ENCODE data around the gene PPARGC1A.

Gene PPARGC1A

DNA sequence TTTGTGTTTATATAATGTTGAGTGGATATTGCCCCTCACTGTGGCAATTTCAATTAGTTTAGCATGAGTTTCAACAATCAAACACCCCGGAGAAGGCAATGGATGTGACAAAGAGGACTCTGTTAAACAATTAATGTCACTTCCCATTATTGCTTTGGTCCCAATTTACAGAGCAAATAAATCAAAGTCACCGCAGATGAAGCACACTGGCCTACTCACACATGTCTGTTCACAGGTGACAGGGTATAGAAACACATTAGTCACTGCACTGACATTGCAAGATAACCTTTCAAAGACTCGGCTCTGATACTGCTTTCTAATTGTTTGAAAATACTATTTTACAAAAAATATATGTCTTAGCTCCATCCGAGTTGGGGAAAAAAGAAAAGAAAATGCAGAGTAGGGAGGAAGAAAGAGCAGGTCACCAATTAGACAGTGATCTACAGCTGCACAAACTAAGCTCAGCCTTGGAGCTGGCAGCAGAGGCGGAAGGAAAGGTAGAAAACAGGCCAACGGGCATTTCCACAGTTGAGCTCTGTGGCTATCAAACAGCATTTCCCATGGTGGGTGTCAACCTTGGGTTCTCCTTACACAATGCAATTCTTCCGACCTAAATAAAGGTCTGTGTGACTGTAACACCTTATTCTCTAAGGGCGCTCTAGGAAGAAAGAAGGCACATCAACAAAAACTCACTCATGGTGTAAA, 53.9 kb downstream of the PPARGC1A start:
- no peak for DNase-seq

DNA sequence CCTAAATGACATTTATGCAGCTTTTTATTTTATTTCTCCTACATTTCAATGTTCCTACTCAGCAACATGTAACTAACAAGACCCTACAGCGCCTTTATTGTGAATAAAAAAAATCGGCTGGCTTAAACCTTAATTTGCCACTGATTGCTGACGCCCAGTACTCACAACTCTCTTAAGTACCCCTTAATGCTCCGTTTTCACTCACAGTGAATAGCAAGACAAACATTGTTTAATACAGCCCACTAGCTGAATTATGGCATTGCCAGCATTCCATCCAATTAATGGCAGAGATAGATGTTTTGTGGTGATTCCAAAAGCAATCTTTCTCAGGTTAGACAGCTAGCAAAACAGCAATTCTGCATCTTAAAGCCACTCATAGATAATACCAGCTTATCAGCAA, 61.1 kb downstream of the PPARGC1A start:
- DNase-seq = no peak

DNA sequence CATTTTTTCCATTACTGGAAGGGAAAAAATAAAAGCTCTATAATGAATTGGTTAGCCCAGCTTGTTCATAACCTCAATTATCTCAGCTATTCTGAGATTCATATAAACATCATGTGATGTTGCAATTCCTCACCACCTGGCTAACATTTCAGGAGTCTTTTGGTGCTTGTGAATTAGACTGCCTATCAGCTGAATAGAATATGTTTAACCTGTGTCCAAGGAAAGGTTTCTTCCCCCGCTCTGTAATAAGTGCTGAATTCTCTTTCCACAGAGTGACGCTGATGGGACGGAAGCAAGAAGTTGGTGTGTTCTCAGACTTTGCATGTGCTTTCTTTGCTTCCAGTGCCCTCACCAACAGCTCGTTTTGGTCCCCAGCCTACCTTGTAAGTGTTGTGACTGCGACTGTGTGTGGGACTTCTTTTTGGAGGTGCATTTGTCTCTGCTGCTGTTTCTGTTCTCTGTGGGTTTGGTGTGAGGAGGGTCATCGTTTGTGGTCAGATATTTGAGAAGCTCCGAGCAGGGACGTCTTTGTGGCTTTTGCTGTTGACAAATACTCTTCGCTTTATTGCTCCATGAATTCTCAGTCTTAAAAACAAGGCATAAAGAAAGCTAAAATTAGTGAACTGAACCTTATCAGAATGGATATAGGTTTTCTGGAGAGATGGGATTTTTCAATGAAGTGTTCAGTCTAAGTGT, 61.7 kb downstream of the PPARGC1A start:
- DNase-seq = no peak

DNA sequence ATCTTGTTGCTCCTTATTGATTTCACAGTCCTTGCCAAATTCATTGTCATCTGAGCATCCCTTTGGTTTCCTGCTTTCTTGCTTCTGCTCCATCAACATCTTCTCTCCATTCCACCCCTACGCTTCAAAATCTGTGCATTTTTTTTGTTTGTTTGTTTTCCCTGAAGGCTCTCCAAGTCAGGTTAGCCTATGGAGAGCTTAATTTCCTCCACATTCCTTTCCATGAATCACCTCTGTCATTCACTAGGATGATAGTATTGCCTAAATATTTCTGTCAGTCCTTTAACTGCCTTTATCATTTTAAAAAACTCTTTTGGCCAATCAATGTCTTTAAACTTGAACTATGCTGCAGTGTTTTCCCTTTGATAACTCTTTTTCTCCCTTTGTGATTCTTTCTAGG, 67.7 kb downstream of the PPARGC1A start:
- DNase-seq = no peak

DNA sequence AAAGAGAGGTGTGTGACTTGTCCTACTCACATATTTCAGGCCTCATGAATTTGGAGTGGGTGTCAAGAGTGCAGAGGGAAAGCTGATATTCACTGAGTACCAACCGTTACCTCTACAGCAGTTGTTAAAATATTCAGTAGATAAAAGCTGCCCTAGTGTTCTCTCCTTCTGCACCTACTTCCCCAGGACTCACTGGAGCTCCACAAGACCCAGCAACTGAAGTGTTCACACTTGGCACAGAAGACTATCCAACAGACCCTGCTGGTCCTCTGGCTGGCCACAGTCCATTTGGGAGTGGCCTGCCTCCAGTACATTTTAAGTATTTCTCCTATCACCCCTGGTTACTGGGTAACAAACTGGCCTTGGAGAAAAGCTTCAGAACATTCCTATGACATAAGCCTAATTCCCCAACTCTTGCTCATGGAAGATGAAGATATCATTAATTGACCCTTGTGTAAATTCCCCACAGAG, 70.8 kb downstream of the PPARGC1A start:
- DNase-seq = peak; percentile 26

DNA sequence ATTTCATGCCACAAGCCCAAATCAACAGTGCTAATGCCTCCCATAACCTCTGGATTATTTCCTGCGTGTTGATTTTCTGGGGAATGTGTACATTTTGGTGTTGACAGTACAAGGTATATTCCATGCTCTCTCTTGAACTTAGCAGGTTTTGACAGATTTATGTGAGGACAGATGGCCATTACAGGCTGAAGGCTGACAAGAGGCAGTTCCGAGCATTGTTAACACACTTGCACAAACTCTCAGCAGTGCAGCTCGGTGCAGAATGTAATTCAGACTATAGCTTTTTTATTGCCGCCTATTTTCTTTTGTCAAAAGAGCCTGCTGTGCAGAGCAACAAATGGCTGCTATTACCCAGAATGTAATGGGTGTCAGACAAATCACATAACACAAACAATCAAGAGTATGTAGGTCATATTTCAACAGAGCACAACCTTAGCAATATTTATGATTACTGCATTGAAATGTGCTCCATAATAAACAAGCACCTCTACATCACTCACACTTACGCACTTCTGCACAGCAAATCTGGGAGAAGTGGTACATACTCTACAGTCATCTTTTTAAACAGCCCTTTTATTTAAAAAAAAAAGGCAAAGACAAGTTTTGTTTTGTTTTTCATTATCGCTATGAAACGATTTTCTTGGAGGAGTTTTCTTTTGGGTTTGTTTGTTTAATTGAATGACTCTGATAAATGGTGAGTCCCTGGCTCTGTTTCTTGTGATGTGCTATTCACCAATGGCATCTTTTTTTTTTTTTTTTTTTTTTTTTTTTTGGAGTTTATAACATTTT, 71.6 kb downstream of the PPARGC1A start:
- no peak for DNase-seq

DNA sequence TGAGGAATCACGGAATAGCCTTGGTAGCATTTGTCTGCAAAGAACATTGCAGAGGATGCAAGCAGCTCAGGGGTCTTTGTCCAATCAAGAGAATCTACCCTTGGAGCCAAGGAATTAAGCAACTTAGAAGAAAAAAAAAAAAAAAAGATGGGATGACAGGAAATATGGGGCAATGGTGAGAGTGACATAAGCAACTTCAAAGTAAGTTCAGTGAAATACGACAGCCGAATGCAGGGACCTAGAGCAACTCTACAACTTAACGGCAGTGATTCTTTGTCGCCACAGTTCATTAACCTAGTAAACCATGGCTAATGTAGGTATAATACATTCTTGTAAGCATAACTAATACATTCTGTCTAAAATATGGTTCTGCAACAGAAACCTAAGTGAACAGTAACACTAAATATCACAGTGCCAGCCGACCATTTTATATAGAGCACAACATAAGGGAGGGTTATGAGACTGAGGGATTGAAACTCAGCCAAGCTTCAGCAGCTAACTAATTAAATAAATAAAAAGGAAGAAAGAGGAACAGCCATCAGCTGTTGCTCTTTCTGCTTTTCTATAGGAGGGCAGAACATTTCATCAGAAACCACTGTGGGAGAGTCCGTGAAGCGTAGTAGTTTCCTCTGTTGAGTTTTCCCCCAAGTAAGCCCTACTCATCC, 74.7 kb downstream of the PPARGC1A start:
- DNase-seq = no peak

DNA sequence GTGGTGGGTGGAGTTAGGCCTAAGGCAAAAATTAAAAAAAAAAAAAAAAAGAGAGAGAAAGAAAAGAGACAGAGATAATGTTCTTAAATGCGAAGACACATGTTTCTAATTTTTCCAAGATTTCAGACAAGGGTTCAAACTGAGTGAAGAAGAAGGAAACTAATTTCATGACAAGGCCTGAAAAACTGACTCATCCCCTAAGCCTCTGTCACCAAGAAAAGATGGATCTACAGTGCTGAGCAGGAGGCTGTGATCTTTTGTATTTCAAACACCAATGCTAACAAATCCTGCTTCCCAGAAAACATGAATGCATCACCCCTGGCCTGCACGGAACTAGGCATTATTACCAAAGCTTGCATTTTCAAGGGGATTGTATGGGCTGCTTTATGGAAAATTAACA, 75.3 kb downstream of the PPARGC1A start:
- no peak for DNase-seq

DNA sequence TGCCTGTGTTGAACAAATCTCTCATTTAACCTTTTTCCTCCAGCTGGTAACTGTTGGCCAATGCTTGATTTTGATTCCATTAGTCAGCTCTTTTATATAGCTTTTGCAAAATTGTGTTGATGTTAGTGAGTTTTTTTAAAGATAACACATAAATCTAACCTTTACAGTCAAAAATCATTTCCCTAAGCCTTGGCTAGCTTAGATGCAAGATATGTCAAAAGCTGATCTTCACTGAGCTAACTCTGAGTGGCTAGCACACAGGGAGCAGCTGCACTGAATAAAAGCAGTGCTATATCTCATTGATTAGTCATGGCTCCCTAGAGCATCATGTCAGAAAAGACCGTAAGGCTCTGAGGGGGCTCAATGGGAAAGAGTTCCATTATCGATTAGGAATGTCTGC, 78.7 kb downstream of the PPARGC1A start:
- no peak for DNase-seq

DNA sequence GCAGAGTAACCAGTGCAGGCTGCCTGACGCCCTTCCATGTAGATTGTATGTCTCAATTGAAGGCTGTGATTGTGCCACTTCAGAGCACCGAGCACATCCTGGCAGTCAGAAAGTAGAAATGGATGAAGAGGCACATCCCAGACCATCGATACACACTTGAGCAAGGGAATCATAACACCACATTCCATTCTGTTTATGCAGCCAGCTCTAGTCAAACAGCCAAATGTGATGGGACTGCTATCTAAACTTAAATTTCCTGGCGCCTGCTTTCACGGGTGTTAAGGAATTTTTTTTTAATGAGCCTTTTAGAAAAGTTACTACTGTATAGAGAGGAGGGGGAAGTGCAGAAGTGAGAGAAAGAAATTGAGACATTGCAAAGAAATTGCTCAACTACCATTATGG, 84.4 kb downstream of the PPARGC1A start:
- no peak for DNase-seq

DNA sequence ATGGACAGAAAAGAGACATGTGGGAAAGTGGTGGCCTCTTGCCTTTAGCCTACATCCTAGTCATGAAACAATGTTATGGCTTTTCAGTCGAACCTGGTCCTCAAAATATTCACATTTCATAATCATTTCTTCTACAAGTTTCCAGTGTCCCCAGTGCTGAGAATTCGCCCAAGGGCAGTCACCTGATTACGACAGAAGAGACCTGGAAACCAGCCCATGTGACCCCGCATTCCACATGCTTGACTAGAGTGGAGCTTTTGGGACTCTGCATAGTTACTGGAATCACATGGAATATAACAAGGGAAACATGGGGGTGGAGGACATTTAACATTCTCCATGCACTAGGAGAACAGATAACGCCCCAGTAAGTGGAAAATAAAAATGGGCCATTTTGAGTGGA, 100.1 kb downstream of the PPARGC1A start:
- no peak for DNase-seq

DNA sequence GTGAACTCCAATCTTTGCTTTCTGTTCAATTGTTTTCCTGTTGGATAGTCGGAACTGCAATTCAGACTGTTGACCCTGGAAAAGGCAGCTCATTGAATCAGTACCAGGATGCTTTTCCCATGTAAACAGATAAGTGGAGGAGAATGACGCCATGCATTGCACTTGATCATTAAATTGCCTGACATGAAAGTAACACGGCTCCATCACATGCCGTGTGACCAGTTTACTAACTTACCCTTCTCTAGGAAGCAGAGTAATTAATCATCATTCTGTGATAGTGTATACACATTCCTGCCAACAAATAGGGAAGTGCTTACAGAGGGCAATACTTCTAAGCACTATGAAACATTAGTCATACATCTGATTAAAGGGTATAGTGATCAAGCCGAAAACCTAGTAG, 101.4 kb downstream of the PPARGC1A start:
- no peak for DNase-seq

DNA sequence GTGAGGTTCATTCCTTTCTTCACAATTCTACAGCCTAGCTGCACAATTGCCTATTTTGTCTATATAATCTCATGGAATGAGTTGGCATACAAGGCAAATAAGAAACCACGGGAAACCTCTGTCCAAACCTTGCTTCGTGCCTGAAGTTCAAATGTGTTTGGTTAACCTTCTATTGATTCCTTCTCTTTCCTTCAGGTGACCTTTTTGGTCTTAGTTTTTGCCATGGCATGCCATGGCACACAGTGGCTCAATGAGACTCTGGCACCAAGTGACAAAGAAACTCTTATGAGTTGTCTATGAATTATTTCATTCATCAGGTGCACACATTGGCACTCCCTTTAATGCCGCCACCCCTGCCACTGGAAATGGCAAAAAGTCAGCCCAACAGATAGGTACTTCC, 101.8 kb downstream of the PPARGC1A start:
- no peak for DNase-seq

DNA sequence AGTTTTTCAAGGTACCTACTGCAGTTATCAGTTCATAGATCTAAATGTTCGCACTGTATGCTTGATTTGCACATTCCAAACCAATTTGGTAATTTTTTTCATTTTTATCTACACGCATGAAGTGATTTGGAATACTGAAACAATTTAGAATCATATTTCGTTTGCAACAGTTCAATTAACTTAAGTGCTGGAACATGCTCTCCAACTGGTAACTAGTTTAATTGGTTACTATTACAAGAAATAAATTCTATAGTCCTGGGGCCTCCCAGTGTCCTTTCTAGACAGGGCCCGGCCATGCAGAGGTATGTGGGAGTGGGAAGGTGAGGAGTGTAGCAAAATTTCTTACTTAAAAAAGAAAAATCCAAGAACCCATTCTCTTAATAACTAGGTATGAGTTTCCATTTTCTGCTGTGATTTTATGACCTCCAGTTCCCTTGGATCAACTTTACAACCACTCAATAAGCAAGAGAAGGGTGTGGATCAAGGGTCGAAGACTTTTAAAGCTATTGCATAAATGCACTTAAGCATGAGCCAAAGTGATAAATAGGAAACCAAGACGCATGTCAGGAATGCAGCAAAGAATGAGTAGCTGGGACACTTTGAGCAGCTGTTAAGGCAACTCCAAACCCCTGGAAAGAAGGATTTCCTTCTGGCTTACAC, 106.9 kb downstream of the PPARGC1A start:
- no peak for DNase-seq

DNA sequence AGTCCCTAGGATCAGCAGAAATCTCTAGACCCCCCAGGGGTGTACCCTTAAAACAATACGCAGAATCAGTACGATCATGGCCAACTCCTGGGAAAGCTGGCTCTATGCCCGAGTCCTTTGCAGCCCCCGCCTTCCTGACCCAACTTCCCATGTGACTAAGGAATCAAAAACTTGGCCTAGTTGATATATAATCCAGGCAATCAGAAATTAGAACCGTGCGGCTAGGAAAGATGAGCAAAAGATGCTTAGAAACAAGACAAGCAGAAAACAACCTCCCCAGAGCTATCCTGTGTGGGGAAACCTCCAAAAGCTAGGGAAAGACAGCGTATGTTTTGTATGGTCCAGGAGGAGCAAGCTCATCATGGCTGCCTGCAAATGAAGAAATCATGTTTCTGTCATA, 110.0 kb downstream of the PPARGC1A start:
- no peak for DNase-seq

DNA sequence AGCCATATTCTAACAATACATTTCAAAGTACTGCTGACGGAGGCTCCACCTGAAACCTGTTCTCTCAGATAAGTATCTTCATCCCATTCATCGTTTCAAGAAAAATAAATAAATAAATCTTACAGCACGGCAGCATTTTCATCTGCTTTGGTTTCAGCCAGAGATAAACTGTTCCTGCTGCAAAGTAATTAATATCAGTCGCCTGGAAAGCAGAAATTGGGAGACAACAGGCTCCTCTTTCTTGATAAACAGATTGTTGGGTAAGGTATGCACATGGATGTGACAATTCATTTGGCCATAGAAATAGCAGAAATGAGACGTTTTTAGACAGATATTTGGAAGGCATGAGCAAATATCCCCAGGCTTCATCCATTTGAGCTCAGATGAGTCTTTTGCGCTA, 110.4 kb downstream of the PPARGC1A start:
- no peak for DNase-seq

DNA sequence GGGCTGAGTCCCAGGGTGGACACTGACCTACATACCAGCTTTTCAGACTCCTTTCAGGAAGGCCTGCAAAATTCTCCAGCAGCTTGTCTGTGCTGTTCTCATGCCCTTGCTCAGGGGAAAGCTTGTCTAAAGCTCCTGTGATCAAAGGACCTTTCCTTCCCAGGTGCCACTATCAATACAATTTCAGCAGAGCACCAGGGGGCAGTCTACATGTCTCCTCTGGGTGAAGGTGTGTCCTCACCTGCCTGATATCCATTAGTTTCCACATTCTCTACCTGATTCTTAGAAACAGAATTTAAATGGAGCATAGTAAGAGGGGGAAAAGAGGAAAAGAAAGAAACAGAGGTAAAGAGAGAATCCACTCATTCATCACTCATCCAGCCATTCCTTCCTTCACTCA, 114.2 kb downstream of the PPARGC1A start:
- no peak for DNase-seq

DNA sequence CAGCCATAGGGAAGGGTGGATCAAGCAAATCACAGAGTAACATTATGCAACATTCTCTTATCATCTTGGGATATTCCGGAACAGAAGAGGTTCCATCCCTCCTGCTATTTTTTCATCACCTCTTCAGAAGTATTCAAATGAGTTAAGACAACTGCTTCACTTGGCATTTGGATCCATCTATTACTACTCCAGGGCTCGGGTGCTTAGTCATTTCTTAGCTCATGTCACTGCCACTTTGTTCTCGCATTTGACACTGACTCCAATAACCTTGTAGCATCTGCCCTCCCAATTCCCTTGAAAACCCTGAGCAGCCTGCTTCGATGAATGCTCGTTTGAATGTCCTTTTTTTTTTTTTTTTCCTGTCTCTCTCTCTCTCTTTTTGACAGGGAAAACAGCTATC, 114.9 kb downstream of the PPARGC1A start:
- DNase-seq = no peak

DNA sequence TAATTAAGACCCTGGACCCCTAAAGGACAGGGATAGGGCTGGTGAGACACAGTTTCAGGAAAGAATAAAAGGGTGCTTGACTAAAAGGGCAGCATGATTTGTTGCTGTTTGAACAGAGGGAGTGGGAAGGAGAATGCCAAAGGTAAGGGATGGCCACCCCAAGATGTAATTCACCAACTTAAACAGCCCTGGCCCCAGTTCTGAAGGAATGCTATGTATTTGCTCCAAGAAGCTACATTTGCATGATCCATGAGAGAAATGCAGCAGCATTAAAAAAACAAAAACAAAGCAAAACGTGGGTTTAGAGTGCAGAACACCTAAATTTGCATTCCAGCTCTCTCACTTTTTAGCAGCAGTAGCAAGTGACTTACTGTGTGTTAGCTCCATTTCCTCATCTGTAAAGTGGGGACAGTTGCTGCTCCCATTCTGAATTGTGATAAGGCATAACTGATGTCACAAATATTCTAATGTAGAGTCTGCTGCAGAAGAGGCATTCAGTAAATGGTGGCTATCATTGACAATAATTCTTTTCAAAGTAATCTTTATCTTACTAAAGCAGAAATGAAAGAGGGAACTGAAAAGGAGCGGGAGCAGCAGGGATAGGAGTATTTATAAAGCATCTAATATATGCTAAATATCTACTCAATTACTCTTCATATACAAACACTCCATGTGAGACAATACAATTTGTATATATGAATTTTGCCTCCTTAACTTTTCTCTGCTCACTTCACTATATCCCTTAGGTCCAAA, 115.8 kb downstream of the PPARGC1A start:
- no peak for DNase-seq

DNA sequence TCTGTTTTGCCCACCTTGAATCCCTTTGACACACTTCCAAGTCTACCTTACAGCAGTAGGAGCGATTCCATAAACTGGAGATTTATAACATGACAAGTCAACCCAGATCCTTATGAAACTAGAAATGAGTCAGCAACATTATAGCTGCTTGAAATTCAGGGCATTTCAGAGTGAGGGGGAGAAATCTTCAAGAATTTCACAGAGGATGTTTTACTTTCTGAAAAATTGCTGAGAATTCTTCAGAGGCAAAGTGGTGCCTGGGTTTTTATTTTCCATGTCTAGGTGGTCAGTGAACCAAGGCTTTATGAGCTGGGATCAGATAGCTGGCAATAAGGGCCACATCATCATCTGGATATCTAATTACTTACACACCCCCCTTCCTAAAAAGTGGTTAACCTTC, 119.8 kb downstream of the PPARGC1A start:
- no peak for DNase-seq

DNA sequence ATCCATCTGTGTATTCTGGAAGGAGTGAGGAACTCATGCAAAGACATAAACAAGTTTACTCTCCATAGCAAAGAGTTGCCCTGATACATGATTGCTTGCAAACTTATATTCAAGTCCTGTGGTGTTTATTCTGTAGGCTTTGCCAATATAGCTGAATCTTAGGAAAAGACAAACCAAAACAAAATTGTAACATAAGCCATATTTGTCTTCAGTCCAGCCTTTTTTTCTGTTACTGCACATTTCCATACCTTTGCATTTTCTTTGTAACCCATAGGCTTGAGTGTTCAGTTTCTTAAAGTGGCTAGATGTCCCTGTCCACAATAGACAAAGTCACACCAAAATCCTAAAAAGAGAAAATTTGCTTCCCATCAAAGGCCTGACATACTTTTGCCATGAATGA, 120.4 kb downstream of the PPARGC1A start:
- no peak for DNase-seq

DNA sequence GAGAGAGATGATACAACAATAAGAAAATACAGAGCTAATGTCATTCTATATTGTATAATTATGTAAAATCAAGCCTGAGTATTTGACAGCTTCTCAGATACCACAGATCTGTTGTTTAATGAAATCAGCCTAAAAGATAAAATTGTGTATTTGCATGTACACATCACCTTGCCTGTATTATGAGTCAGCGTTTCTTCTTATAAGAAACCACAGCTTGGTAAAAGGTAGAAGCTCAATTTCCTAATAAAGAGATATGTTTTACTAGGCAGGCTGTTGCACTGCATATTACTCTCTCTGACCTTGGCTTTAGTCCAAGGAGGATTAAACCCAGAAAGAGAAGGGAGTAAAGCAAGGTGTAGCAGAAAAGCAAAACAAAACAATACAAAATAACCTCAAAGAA, 121.3 kb downstream of the PPARGC1A start:
- no peak for DNase-seq
